ENCODE results near the gene CFAP92.

CFAP92 gene

DNA sequence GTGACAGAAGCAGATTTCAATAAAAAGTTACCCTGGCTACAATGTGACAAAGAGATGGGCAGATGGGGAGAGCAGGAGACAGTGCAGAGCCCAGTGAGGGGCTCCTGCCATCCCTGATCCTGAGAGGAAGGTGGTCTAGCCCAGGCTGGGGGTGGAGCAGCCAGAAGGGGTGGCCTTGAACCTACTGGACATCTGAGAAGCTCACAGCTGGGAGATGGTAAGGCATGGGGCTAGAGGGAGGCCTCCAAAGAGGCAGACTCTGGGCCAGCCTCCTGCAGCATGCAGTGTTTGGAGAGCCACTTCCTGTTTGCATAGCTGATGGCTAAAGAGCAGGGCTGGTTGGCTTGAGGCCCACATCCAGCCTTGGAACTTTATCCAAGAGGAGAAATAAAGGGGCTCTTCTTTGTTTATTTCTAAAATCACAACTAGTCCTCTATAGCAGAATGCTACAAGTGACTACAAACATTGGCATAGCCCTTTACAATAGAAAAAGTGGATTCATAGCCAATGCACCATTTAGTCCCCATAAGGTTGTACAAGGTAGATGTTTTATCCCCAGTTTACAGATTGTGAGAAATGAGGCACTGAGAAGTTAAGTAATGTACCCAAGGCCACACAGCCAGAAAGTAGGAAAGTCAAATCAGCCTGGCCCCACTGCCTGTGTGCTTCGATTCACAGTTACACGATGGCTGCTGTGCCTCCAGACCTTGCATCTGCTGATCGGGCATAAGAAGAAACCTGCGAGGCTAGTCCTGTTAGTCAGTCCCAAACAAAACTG is 11.8 kb upstream of the CFAP92 start:
- no peak for FAIRE-seq

DNA sequence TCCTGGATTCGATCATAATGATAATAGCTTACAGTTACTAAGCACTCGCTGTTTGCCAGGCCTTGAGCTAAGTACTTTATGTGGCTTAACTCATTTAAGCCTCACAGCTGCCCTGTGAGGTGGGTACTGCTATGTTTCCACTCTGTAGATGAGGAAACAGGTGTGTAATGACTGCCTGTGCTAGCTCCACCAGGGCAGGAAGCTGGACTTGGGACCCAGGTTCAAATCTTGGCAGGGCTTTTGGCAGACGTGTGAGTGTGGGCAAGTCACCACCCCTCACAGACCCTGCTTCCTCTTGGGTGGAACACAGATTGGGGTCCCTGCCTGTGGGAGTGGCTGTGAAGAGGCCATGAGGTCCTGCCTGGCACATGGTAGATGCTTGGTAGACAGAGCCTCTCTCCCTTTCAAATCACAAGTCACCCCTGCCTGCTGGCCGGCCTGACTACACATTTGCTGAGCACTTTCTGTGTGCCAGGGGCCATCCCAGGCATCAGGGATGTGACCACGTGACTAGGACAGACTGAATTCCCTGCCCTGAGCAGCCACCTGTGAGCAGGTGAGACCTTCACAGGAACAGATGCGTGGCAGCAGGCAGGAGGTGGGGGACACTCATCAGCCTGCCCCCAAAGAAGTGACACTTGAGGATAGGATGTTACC is 10.9 kb upstream of the CFAP92 start:
- FAIRE-seq = no peak

DNA sequence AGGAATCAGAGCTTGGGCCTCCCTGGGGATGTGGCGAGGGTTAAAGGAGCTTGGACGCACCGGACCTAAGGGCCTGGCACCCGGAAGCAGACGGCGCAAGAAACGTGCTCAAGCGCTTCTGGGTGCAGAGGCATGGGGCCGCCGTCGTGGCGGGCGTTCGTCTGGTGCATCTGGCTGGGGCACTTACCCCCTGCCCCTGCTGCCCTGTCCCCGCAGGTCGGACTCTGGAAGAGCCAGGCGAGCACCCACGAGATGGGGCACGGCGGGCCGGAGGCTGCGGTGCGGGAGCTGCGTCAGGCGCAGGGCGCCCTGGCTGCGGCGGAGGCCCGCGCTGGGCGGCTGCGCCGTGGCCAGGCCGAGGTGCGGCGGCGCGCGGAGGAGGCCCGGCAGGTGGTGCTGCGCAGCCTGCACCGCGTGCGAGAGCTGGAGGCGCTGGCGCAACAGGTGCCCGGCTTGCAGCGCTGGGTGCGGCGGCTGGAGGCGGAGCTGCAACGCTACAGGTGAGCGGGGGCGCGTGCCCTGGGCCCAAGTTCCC is 9.8 kb upstream of the CFAP92 start:
- FAIRE-seq = no peak

GRCh38 chr3:129002573-129003569 is 9.0 kb upstream of the CFAP92 start:
- no peak for FAIRE-seq

- FAIRE-seq = no peak
Measured at GRCh38 chr3:129001806-129002572, 8.1 kb upstream of the CFAP92 start.

DNA sequence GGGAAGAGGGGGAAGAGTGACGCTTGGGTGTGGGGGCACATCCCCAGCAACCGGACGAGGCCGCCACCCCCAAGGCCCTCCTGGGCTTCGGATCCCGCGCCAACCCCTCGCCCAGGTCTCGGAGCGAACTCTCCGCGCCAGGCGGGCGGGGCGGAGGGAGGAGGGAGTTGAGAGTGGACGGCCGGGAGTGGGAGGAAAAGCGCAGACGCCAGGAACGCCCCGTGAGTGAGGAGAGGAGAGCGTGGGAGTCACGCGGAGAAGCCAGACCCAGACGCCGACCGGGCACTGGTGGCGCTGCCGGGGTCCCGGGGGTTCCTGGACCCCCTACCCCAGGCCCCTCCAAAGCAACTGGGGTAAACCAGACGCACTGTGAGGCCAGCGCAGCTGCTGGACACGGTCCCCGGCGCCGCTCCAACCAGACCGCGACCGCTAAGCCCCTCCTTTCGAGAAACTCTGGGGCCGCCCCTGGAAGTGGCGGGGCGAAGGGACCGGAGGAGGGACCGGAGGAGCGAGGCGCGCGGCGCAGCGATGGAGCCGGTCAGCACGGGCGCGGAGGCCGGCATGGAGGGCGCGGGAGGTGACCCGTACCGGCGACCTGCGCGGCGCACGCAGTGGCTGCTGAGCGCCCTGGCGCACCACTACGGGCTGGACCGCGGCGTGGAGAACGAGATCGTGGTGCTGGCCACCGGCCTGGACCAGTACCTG is 7.4 kb upstream of the CFAP92 start, which contains the start of gene EFCC1:
TSS of gene EFCC1 (plus strand) at position 204 of the 705 bp plus-strand sequence. CDS start at position 529, 325 bp downstream.
- no peak for FAIRE-seq

GRCh38 chr3:129000742-129001100 is 6.8 kb upstream of the CFAP92 start:
- FAIRE-seq = no peak

DNA sequence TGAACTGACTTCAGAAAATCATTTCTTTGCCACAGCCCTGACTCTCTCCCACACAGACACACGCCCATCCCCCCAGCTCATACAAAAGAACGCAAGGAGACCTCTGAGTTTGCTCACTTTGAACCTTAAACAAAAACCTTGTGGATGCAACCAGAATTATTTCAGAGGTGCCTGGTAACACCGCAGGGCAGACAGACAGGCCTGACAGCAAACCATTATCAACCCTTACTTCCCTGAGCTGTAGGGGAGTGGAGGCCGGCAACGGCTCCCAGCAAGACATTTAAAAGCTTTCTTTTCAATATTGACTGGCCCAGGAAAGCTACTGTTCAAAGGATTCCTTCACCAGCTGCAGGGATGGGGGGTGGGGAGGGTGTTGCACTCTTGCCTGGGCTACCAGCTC is 5.2 kb upstream of the CFAP92 start:
- no peak for FAIRE-seq

DNA sequence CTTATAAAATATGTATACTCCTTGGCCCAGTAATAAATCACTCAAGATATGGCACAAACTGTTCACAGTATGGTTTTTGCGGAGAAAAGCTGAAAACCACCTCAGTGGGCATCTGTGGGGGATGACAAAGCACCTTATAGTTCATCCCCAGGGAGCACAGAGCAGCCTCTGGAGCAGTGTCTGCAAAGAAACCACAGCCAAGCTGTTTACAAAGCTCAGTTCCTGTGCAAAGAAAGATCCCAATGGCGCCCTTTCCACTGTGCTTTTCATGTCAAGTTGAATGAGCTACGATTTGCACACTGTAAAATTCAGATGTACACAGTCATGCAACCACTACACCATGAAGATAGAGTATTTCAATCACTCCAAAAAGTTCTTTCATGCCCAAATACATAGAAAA is 4.7 kb upstream of the CFAP92 start:
- FAIRE-seq = no peak

DNA sequence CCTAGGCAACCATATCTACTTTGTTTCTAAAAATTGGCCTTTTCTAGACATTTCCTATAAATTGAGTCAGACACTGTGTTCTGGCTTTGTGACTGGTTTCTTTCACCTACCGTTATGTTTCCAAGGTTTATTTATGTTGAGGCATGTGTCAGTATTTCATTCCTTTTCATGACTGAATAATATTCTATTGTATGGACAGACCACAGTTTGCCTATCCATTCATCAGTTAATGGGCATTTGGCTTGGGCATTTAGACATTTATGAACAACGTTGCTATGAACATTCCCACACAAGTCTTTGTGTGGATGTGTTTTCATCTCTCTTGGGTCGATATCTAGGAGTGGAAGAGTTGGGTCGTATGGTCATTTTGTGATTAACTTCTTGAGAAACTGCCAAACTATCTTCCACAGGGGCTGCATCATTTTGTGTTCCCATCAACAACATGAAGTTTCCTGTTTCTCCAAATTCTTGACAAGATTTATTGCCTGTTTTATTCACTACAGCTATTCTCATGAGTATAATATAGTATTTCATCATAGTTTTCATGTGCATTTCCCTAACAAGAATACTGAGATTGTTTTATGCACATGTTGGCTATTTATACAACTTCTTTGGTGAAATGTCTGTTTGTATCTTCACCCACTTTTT is 3.7 kb upstream of the CFAP92 start:
- no peak for FAIRE-seq

GRCh38 chr3:128996726-128997125 is 2.9 kb upstream of the CFAP92 start:
- no peak for FAIRE-seq

DNA sequence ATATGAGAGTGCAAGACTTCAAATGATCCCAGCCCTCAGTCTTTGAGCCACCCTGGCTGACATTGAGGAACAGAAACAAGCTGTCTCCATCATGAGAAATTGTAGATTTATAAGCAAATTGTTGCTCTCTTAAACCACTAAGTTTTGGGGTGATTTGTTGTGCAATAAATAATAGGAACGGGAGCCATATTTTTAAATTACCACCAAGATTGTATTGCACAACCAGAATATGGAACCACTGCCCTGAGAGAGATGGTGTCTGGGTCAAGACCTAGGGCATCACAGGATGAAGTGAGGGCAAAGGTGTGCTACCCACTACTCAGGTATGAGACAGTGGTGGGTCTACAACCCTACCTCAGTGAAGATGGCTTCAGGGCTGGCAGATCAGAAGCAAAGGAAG is 2.3 kb upstream of the CFAP92 start:
- FAIRE-seq = no peak

DNA sequence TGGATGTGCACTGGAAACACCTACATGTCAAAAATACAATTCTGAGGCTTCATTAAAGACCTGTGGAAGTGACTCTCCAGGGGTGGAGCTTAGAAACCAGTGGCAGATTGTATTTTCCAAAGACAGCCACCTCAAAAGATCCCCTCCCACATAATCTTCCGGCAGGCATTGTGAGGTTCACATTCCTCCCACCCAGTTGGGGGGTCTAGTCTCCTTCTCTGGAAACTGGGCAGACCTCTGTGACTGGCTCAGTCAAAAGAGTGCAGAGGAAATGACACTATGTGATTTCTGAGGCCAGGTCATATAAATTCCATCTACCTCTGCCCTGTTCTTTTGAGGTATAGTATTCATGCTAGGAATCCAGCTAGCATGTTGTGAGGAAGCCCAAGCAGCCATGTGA is 1.9 kb upstream of the CFAP92 start:
- FAIRE-seq = no peak

GRCh38 chr3:128994581-128995546 is 988 bp upstream of the CFAP92 start:
- FAIRE-seq = no peak

GRCh38 chr3:128994173-128994512 is 267 bp upstream of the CFAP92 start:
- no peak for FAIRE-seq

DNA sequence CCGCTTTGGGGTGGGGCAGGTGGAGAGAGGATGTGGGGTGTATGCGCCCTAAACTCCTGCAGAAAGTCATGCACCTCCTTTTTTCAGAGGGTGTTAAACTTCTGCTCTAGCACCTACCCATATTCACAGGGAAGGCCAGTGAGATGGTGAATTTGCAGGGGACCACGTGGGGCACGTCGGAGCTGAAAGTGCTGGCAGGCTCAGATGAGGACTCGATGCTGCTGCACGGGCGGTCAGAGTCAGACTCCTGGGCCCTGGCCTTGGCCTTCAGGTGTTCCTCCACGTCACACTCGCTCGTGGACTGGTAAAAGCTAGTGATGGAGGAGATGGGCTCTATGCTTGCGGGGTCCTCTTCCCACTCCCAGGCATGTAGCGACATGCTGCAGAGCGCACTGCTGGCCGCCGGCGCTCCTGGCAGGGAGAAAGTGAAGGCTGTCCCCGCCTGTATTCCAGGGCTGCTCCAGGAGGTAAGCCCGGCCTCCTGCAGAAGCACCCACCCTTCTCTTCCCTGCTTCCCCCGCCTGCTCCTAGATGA is 883 bp downstream of the CFAP92 start:
- FAIRE-seq = no peak

- no peak for FAIRE-seq
Measured at GRCh38 chr3:128991355-128991895, 2.5 kb downstream of the CFAP92 start.

DNA sequence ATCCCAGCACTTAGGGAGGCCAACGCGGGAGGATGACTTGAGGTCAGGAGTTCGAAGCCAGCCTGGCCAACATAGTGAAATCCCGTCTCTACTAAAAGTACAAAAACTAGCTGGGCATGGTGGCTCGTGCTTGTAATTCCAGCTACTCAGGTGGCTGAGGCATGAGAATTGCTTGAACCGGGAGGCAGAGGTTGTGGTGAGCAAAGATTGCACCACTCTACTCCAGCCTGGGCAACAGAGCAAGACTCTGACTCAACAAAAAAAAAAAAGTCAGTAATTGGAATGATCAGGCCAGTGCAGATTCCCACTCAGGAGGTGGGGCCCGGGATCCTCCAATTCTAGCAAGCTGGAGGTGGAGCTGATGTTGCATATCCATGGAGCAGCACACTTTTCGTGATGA is 5.6 kb downstream of the CFAP92 start:
- no peak for FAIRE-seq

Data from G401.6 (cell line).